K562 (cell line): ENCODE data around the gene SIRPG. TPM values are rescaled to one million over a fixed set of nuclear protein-coding genes. Genes with fewer than 3 reads are reported as not detected.

ENCODE experiments used
- ATAC-seq: fragments of 200-7000 bp; cut with Tn5 transposase; 3 replicates; pipeline ENCODE4 v1.9.1; 2020; ENCODE audit warnings: moderate library complexity
- BruUV-seq: library from RNA; stranded (reverse); fragments of 400-500 nt; replicated peaks from 2 replicates; lab custom pipeline; 2021; lab: Mats Ljungman, UMichigan
- CTCF ChIA-PET: fragments of 300-600 bp; formaldehyde crosslinking; extraction: SDS; loops from one replicate; lab custom pipeline; 2021; ENCODE audit warnings: low intra/inter-chr PET ratio; lab: Yijun Ruan, JAX
- POLR2A ChIA-PET: fragments of 300-600, 350-650 bp; sonication (Branson Sonifier 250); formaldehyde crosslinking; extraction: SDS; loops from one replicate; lab custom pipeline; 2021; ENCODE audit warnings: antibody characterized with exemption, inconsistent platforms; lab: Yijun Ruan, JAX
- DNase-seq, 4 experiments: peaks; one replicate each; pipeline versions ENCODE4 v3.0.0 to v3.0.0-alpha.2; 2011 to 2018; ENCODE audit warnings: low spot score in 3 of 4, mixed read lengths in 3 of 4; ENCODE audit errors: extremely low read depth in 1 of 4
- FAIRE-seq: peaks from 2 replicates; lab custom pipeline; 2011; peaks lifted over from hg19 to GRCh38; lab: Jason Lieb, UNC
- H2AFZ ChIP-seq: 2 replicates; pipeline ENCODE4 v1.6.0; 2011; ENCODE audit warnings: low read depth, low read length, control low read depth, inconsistent platforms
- H3K27ac ChIP-seq: fragments of 200-600 bp; 3 replicates; pipeline ENCODE4 v1.8.0; 2011; ENCODE audit warnings: low read depth, mild to moderate bottlenecking, control low read depth, inconsistent platforms, low read length, moderate library complexity, mixed read lengths; ENCODE audit errors: extremely low read depth
- H3K27me3 ChIP-seq, 2 experiments: fragments of 300-600 bp in 1 of 2; 2 replicates in 1 of 2; 3 replicates in 1 of 2; pipeline versions ENCODE4 v1.6.0 to v1.8.0; 2011; ENCODE audit warnings: inconsistent platforms in 2 of 2, low read length in 2 of 2, mild to moderate bottlenecking in 1 of 2, mixed read lengths in 1 of 2, moderate library complexity in 1 of 2; ENCODE audit not compliant: control insufficient read depth in 2 of 2, insufficient read depth in 2 of 2
- H3K36me3 ChIP-seq: fragments of 300-600 bp; 3 replicates; pipeline ENCODE4 v1.8.0; 2011; ENCODE audit warnings: mild to moderate bottlenecking, low read length, inconsistent platforms; ENCODE audit not compliant: control insufficient read depth, insufficient read depth
- H3K4me1 ChIP-seq, 2 experiments: fragments of 200-600 bp in 1 of 2; replicated peaks in 1 of 2; 2 replicates in 1 of 2; 3 replicates in 1 of 2; pipeline versions ENCODE4 v1.5.1 to v1.8.0; 2011; ENCODE audit warnings: inconsistent platforms in 2 of 2, low read length in 2 of 2, mild to moderate bottlenecking in 1 of 2, mixed read lengths in 1 of 2, moderate library complexity in 1 of 2; ENCODE audit not compliant: control insufficient read depth in 2 of 2, insufficient read depth in 2 of 2
- H3K4me2 ChIP-seq: 2 replicates; pipeline ENCODE4 v1.6.1; 2011; ENCODE audit warnings: low read length, control low read depth, inconsistent platforms, mixed read lengths; ENCODE audit not compliant: insufficient read depth
- H3K4me3 ChIP-seq: fragments of 200-600 bp; sonication (generic), shearing (Covaris generic); 2 replicates; pipeline ENCODE4 v1.5.1; 2016; ENCODE audit warnings: control low read depth, inconsistent platforms
- H3K79me2 ChIP-seq: fragments of 200-600 bp; 3 replicates; pipeline ENCODE4 v1.8.0; 2011; ENCODE audit warnings: low read length, inconsistent platforms; ENCODE audit not compliant: control insufficient read depth, insufficient read depth
- H3K9ac ChIP-seq, 2 experiments: 2 replicates each; pipeline versions ENCODE4 v1.6.0 to v1.6.1; 2011; ENCODE audit warnings: low read depth in 2 of 2, low read length in 2 of 2, control low read depth in 1 of 2, inconsistent platforms in 1 of 2, mild to moderate bottlenecking in 1 of 2, mixed read lengths in 1 of 2; ENCODE audit not compliant: insufficient read depth in 1 of 2
- H3K9me1 ChIP-seq: one replicate; pipeline ENCODE4 v1.6.0; 2011; ENCODE audit warnings: inconsistent platforms, mild to moderate bottlenecking, low read length, moderate library complexity; ENCODE audit not compliant: control insufficient read depth, insufficient read depth
- H3K9me3 ChIP-seq: replicated peaks from 2 replicates; pipeline ENCODE4 v1.5.1; 2011; ENCODE audit warnings: low read depth, low read length, inconsistent platforms; ENCODE audit not compliant: control insufficient read depth, insufficient read depth
- H4K20me1 ChIP-seq: replicated peaks from 2 replicates; pipeline ENCODE4 v1.6.1; 2011; ENCODE audit warnings: low read length, inconsistent platforms, mixed read lengths; ENCODE audit not compliant: control insufficient read depth, insufficient read depth
- ASH1L ChIP-seq: fragments of 450-650 bp; IDR thresholded peaks from 2 replicates; pipeline ENCODE4 v1.6.1; 2018; ENCODE audit warnings: borderline replicate concordance, mild to moderate bottlenecking, low read depth; ENCODE audit not compliant: partially characterized antibody
- DLX4 ChIP-seq: fragments of 250-450 bp; sonication (Bioruptor Pico); IDR thresholded peaks from 2 replicates; pipeline ENCODE4 v1.6.1; 2021; ENCODE audit warnings: mild to moderate bottlenecking
- FOXM1 ChIP-seq, 2 experiments: fragments of 450-650 bp in 1 of 2; sonication (generic) in 1 of 2; formaldehyde crosslinking in 1 of 2; IDR thresholded peaks; 2 replicates each; pipeline versions ENCODE4 v1.6.1 to v1.9.0; 2017 to 2022; ENCODE audit warnings: low read depth in 2 of 2, mild to moderate bottlenecking in 2 of 2, missing genetic modification reagents in 1 of 2, moderate library complexity in 1 of 2
- KAT2B ChIP-seq: IDR thresholded peaks from one replicate; pipeline ENCODE4 v1.6.1; 2012; ENCODE audit warnings: low read depth, mild to moderate bottlenecking, control low read depth, inconsistent platforms, low read length, moderate library complexity
- LCOR ChIP-seq: sonication (generic); formaldehyde crosslinking; IDR thresholded peaks from 2 replicates; pipeline ENCODE4 v1.8.0; 2022; ENCODE audit warnings: mild to moderate bottlenecking, missing genetic modification reagents
- MAX ChIP-seq: sonication (generic); formaldehyde crosslinking; IDR thresholded peaks from 2 replicates; pipeline ENCODE4 v1.9.0; 2022; ENCODE audit warnings: mild to moderate bottlenecking, missing genetic modification reagents
- NFE2L1 ChIP-seq: fragments of 450-650 bp; IDR thresholded peaks from 2 replicates; pipeline ENCODE4 v1.6.1; 2016; ENCODE audit warnings: missing genetic modification characterization, low read depth, mild to moderate bottlenecking, missing compliant biosample characterization, moderate library complexity, borderline replicate concordance
- PYGO2 ChIP-seq: fragments of 450-650 bp; IDR thresholded peaks from 2 replicates; pipeline ENCODE4 v1.6.1; 2016; ENCODE audit warnings: mild to moderate bottlenecking, missing genetic modification characterization, moderate library complexity, missing compliant biosample characterization
- SNIP1 ChIP-seq: fragments of 450-650 bp; IDR thresholded peaks from 2 replicates; pipeline ENCODE4 v1.7.1; 2017; ENCODE audit warnings: low read depth, mild to moderate bottlenecking
- YY1 ChIP-seq, 3 experiments: IDR thresholded peaks; 2 replicates each; pipeline ENCODE4 v1.6.1; 2011; ENCODE audit warnings: low read length in 2 of 3, mild to moderate bottlenecking in 2 of 3, moderate library complexity in 2 of 3, borderline replicate concordance in 1 of 3, control low read depth in 1 of 3, low read depth in 1 of 3; ENCODE audit not compliant: insufficient read depth in 3 of 3, insufficient replicate concordance in 2 of 3, control insufficient read depth in 1 of 3, insufficient read length in 1 of 3; ENCODE audit errors: extremely low read depth in 1 of 3
- ZNF124 ChIP-seq: sonication (generic); formaldehyde crosslinking; IDR thresholded peaks from 2 replicates; pipeline ENCODE4 v1.8.1; 2022; ENCODE audit warnings: missing genetic modification reagents
- WGBS: fragments of 100-300 bp; shearing (Covaris generic); methylation state at CpG from one replicate; pipeline ENCODE4 v1.1.6; 2016; ENCODE audit warnings: low coverage, mixed read lengths; ENCODE audit not compliant: insufficient coverage; ENCODE audit errors: missing lambda C conversion rate; 5-methylcytosine and 5-hydroxymethylcytosine counted together
- in situ Hi-C: fragments of 300-500 bp; cut with MboI; formaldehyde crosslinking; loops from 4 replicates; pipeline ENCODE4 v1.15.0; 2018; ENCODE audit warnings: inconsistent platforms, mixed read lengths
- intact Hi-C: fragments of 100-400 bp; cut with micrococcal nuclease; formaldehyde crosslinking; loops from 2 replicates; pipeline ENCODE4 v1.14.2; 2022
- polyA plus RNA-seq, 8 experiments: library from polyadenylated mRNA; depleted of rRNA in 4 of 8; stranded (reverse) in 5 of 8; unstranded in 3 of 8; fragments of >200 nt; fragmentation: Nextera tagmentation in 2 of 8; fragmentation: Illumina TruSeq in 1 of 8; extraction: Ambion mirVana in 2 of 8; extraction: Trizol in 1 of 8; gene quantifications; 2 replicates each; pipeline versions ENCODE4 v1.2.1 to v1.2.3, GENCODE V29; 2011 to 2014; ENCODE audit warnings: inconsistent platforms in 1 of 8, missing spikeins in 1 of 8
- total RNA-seq, 7 experiments: library from RNA; depleted of rRNA in 6 of 7; stranded (reverse); fragments of >200 nt in 6 of 7; fragmentation: Illumina TruSeq in 2 of 7; extraction: Trizol in 2 of 7; gene quantifications; 2 replicates each; pipeline versions ENCODE4 v1.2.1 to v1.2.3, GENCODE V29; 2011 to 2021; ENCODE audit warnings: low replicate concordance in 1 of 7

The SIRPG gene
- total and polyA plus RNA-seq, 9 of the 15 experiments (the other 6 are each of a cell fraction or from before 2014, with no cell fraction given), result not detected

- Histone ChIP-seq H3K79me2 (no peaks in the 10 kb centered on the region), H3K4me2 (no peak overlapping the region), H3K27me3 (no peaks in the 10 kb centered on the region; a peak in 1 of 5 replicates), H3K9me1 (no peaks in the 10 kb centered on the region), H3K4me1 (no peaks in the 10 kb centered on the region), H3K9ac (no peak overlapping the region), H3K4me3 (no peak overlapping the region), H3K9me3 (no peaks in the 10 kb centered on the region), H4K20me1 (no peaks in the 10 kb centered on the region), H2AFZ (no peak overlapping the region), H3K27ac (no peak overlapping the region), H3K36me3 (no peaks in the 10 kb centered on the region)
- TF ChIP-seq ASH1L, result no peak
- TF ChIP-seq LCOR (CRISPR knock-in tag), result no peak
- no peak for TF ChIP-seq MAX (CRISPR knock-in tag)
- intact Hi-C loops, result no loop called here
- ATAC-seq (no peak), FAIRE-seq (no peak), DNase-seq (no peak)
- in situ Hi-C loops, result no loop called here
- POLR2A ChIA-PET, result no interaction called here
- CTCF ChIA-PET, result no interaction called here
- no TSS peak for BruUV-seq
- 0% methylated on average over 4 of the region's 4 CpGs for whole genome bisulfite sequencing
Observed at GRCh38 chr20:1674990-1675780, 17.6 kb upstream of the SIRPG start.

GRCh38 chr20:1674361-1674760 is 16.8 kb upstream of the SIRPG start:
- H3K4me1 ChIP-seq, result no peaks in the 10 kb centered on the region
- no peaks in the 10 kb centered on the region; a peak in 1 of 5 replicates for H3K27me3 ChIP-seq
- in situ Hi-C loops, result no loop called here
- intact Hi-C loops, result no loop called here
- ATAC-seq, result no peak
- no peak overlapping the region for H3K4me3 ChIP-seq
- no peak overlapping the region for H3K9ac ChIP-seq
- no peak for DNase-seq
- H3K9me1 ChIP-seq, result no peaks in the 10 kb centered on the region
- no peak overlapping the region for H2AFZ ChIP-seq
- WGBS, result 0% methylated on average over 3 of the region's 3 CpGs
- CTCF ChIA-PET, result no interaction called here
- H3K4me2 ChIP-seq, result no peak overlapping the region
- no peaks in the 10 kb centered on the region for H3K79me2 ChIP-seq
- no peaks in the 10 kb centered on the region for H3K36me3 ChIP-seq
- H3K27ac ChIP-seq, result no peak overlapping the region
- no peaks in the 10 kb centered on the region for H4K20me1 ChIP-seq
- BruUV-seq, result no TSS peak
- POLR2A ChIA-PET, result no interaction called here
- no peak for FAIRE-seq
- no peaks in the 10 kb centered on the region for H3K9me3 ChIP-seq
- TF ChIP-seq ZNF124 (CRISPR knock-in tag) (no peak), PYGO2 (tag) (no peak), FOXM1 (IDR thresholded peaks at IDR 0.05; ENCODE audit: low read depth) (no peak), FOXM1 (CRISPR knock-in tag; IDR thresholded peaks at IDR 0.05; ENCODE audit: low read depth) (no peak), DLX4 (no peak), KAT2B (no peak), SNIP1 (no peak), YY1 (IDR thresholded peaks at IDR 0.05; ENCODE audit: borderline replicate concordance in 1 of 3, control insufficient read depth in 1 of 3, extremely low read depth in 1 of 3, insufficient read depth in 3 of 3, insufficient read length in 1 of 3, insufficient replicate concordance in 2 of 3, low read depth in 1 of 3, low read length in 2 of 3) (no peak), NFE2L1 (tag) (no peak)
